Activated effector memory CD4-positive, alpha-beta T cell treated with anti-CD3 and anti-CD28 coated beads, Interleukin-2, amount 50 U/mL, for 16 hours (primary cell): ENCODE measurements around the gene ZNF695.

Experiments used
- DNase-seq: peaks from one replicate; pipeline ENCODE4 v3.0.0-alpha.2; 2020

ZNF695 gene

GRCh38 chr1:246954126-246954525 lies 53.7 kb downstream of the ZNF695 start:
- no peak for DNase-seq

DNA sequence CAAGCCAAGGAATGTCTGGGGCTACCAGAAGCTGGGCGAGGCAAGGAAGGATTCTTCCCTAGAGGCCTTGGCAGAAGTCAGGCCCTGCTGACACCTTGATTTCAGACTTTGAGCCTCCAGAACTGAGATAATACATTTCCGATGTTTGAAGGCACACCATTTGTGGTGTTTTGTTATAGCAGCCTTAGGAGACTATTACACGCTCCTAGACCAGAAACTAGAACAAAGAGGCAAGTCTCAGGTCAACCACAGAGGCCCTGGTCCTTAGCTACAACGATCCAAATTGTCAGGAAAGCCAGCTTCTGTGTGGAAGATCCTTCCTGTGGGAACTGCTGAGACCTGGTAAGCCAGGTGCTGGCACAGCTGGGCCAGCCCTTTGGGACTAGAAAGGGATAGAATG lies 56.4 kb downstream of the ZNF695 start:
- DNase-seq = no peak

- DNase-seq = no peak
Measured at GRCh38 chr1:246949956-246950355, 57.9 kb downstream of the ZNF695 start.

- no peak for DNase-seq
Measured at GRCh38 chr1:246947255-246947654, 60.6 kb downstream of the ZNF695 start.

DNA sequence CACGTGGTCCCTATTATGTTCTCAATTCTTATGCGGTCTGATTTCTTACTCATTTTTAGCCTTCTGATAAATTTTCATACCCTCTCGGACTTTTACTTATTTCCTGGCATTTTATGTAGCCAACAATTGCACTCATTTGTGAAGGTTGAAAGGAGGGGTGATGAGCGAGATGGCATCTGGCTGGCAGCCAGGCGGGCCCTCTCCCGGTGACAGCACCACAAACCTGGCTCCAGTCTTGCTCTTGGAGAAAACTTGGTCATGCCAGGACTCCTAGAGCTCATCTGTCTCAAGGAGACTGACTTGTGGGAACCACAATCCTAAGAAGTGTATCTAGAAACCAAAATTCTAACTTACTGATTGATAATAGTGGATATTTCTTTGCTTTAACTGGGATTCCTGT lies 61.5 kb downstream of the ZNF695 start:
- no peak for DNase-seq
